Spleen (tissue), 11 donors: ENCODE measurements around the gene GALR2. TPM values are rescaled to one million over a fixed set of nuclear protein-coding genes. Genes with fewer than 3 reads are reported as not detected.

ENCODE experiments used
- DNase-seq: peaks from one replicate; pipeline ENCODE4 v3.0.0-alpha.2; 2020
- H3K27ac ChIP-seq, 8 donors: fragments of 200-600 bp; sonication (generic) in 7 of 8; 1 replicate in 4 of 8; 2 replicates in 4 of 8; pipeline versions ENCODE4 v1.5.0 to v1.8.0; 2016 to 2021; ENCODE audit warnings: inconsistent platforms in 4 of 8, mild to moderate bottlenecking in 4 of 8, moderate library complexity in 1 of 8
- H3K27me3 ChIP-seq, 7 donors: fragments of 200-600 bp; sonication (generic) in 6 of 7; replicated peaks in 1 of 7; 1 replicate in 4 of 7; 2 replicates in 3 of 7; pipeline versions ENCODE4 v1.5.0 to v1.8.0; 2016 to 2021; ENCODE audit warnings: inconsistent platforms in 3 of 7, mild to moderate bottlenecking in 1 of 7
- H3K36me3 ChIP-seq, 6 donors: fragments of 200-600 bp; sonication (generic) in 5 of 6; 1 replicate in 4 of 6; 2 replicates in 2 of 6; pipeline versions ENCODE4 v1.5.0 to v1.8.0; 2016 to 2021; ENCODE audit warnings: inconsistent platforms in 2 of 6
- H3K4me1 ChIP-seq, 6 donors: fragments of 200-600 bp; sonication (generic) in 5 of 6; 1 replicate in 3 of 6; 2 replicates in 3 of 6; pipeline versions ENCODE4 v1.5.0 to v1.8.0; 2016 to 2021; ENCODE audit warnings: inconsistent platforms in 3 of 6
- H3K4me3 ChIP-seq, 8 donors: fragments of 200-600 bp; sonication (generic) in 7 of 8; 1 replicate in 4 of 8; 2 replicates in 4 of 8; pipeline versions ENCODE4 v1.5.0 to v1.8.0; 2016 to 2021; ENCODE audit warnings: inconsistent platforms in 4 of 8, mild to moderate bottlenecking in 4 of 8, moderate library complexity in 2 of 8
- H3K9me3 ChIP-seq, 8 donors: fragments of 200-600 bp; sonication (generic) in 7 of 8; 1 replicate in 4 of 8; 2 replicates in 4 of 8; pipeline versions ENCODE4 v1.5.0 to v1.8.0; 2016 to 2021; ENCODE audit warnings: inconsistent platforms in 4 of 8
- CTCF ChIP-seq, 11 experiments: fragments of 200-600 bp in 7 of 11; fragments of 450-650 bp in 4 of 11; sonication (generic) in 4 of 11; IDR thresholded peaks in 8 of 11; conservative IDR thresholded peaks in 3 of 11; 1 replicate in 7 of 11; 2 replicates in 4 of 11; pipeline versions ENCODE4 v1.4.0 to v1.8.0; 2016 to 2021; ENCODE audit warnings: antibody characterized with exemption in 11 of 11, inconsistent platforms in 4 of 11, mild to moderate bottlenecking in 1 of 11
- POLR2A ChIP-seq, 3 donors: fragments of 450-650 bp; IDR thresholded peaks; one replicate each; pipeline ENCODE4 v1.5.1; 2017; ENCODE audit warnings: antibody characterized with exemption in 3 of 3, mild to moderate bottlenecking in 1 of 3
- POLR2AphosphoS5 ChIP-seq, 3 donors: sonication (generic); formaldehyde crosslinking; IDR thresholded peaks; one replicate each; pipeline ENCODE4 v1.5.1; 2017; ENCODE audit warnings: antibody characterized with exemption in 3 of 3
- WGBS, 5 donors: extraction: QIAGEN DNeasy Blood & Tissue Kit in 3 of 5; methylation state at CpG; one replicate each; pipeline versions ENCODE4 v1.1.5 to v1.1.7; 2013 to 2018; 5-methylcytosine and 5-hydroxymethylcytosine counted together
- intact Hi-C: fragments of 100-400 bp; cut with DNase I; formaldehyde crosslinking; loops from one replicate; pipeline ENCODE4 v1.15.0; 2023; ENCODE audit warnings: low total_unique reads
- polyA plus RNA-seq, 3 donors: library from polyadenylated mRNA; stranded (reverse); fragments of 200-250 nt; gene quantifications; one replicate each; pipeline ENCODE4 v1.2.1, GENCODE V29; 2013
- total RNA-seq, 7 donors: library from RNA; depleted of rRNA in 3 of 7; stranded (reverse); fragments of >200 nt in 3 of 7; fragmentation: NEBNext Ultra II Directional in 4 of 7; extraction: Animal tissue kit (Norgen Biotek cat#: 25700) in 4 of 7; gene quantifications; one replicate each; pipeline versions ENCODE4 v1.1.0 to v1.2.1, GENCODE V29; 2016 to 2021
- donor health status: healthy with polysubstance abuse.
- donor health status: DM: no; HTN: no; CAD: no; lungs with moderate emphysema.
- donor health status: DM: no; HTN: no; CAD: no.
- donor health status: Bipolar disorder and iron deficiency.
- donor health status: healthy.
- donor health status: DM: no; HTN: no; CAD: no.
- donor health status: DM: yes; HTN: yes; CAD: no.

The GALR2 gene
- total and polyA plus RNA-seq, 10 donors: 0.06 to 0.93 (median 0.38) TPM; not detected in 6

GRCh38 chr17:76065775-76066174, 8.8 kb upstream of the GALR2 start:
- intact Hi-C loops: no loop called here
- H3K4me1 ChIP-seq: peaks cover 8 to 41% (median 17%) of the 10 kb centered on the region in 6 donors
- no peak overlapping the region for H3K4me3 ChIP-seq
- no peaks in the 10 kb centered on the region for H3K27me3 ChIP-seq
- DNase-seq: no peak
- no peaks in the 10 kb centered on the region for H3K9me3 ChIP-seq
- TF ChIP-seq CTCF (IDR thresholded peaks at IDR 0.05 in 8 of 11, conservative IDR thresholded peaks at IDR 0.05 in 3 of 11) (no peak), POLR2A (IDR thresholded peaks at IDR 0.05) (no peak), POLR2AphosphoS5 (IDR thresholded peaks at IDR 0.05) (no peak)
- WGBS, 5 donors: 90 to 96% (median 95%) methylated on average over 4 of the region's 4 CpGs
- no peak overlapping the region for H3K27ac ChIP-seq
- peaks cover 2 to 94% (median 79%) of the 10 kb centered on the region in 6 donors for H3K36me3 ChIP-seq

GRCh38 chr17:76071531-76072147, 2.9 kb upstream of the GALR2 start:
- peaks cover 36 to 77% (median 61%) of the 10 kb centered on the region in 6 donors for H3K4me1 ChIP-seq
- peak overlapping the region; percentile 71 to 85 (median 82) for H3K27ac ChIP-seq
- peak overlapping the region; percentile 60 to 89 (median 70) for H3K4me3 ChIP-seq
- H3K9me3 ChIP-seq: no peaks in the 10 kb centered on the region
- DNase-seq: no peak
- TF ChIP-seq POLR2AphosphoS5 (IDR thresholded peaks at IDR 0.05) (no peak), CTCF (IDR thresholded peaks at IDR 0.05 in 8 of 11, conservative IDR thresholded peaks at IDR 0.05 in 3 of 11) (no peak), POLR2A (IDR thresholded peaks at IDR 0.05) (no peak)
- peaks cover 15 to 34% (median 33%) of the 10 kb centered on the region in 7 donors for H3K27me3 ChIP-seq
- WGBS, 5 donors: 14 to 24% (median 17%) methylated on average over 10 to 15 of the region's 15 CpGs
- intact Hi-C loops: no loop called here
- H3K36me3 ChIP-seq: peaks cover 2 to 38% (median 24%) of the 10 kb centered on the region in 6 donors

GRCh38 chr17:76072148-76072858, 2.3 kb upstream of the GALR2 start, which contains the start of gene SRP68:
Gene SRP68 (minus strand): TSS chr17:76072517. CDS start chr17:76072491, 26 bp downstream.
- Histone ChIP-seq H3K27ac (peak within 1 kb of the TSS; percentile 71 to 85 (median 82)), H3K4me3 (peak within 1 kb of the TSS; percentile 60 to 89 (median 70)), H3K4me1 (peaks cover 43 to 83% (median 67%) of the 10 kb centered on the region in 6 donors), H3K27me3 (peaks cover 16 to 41% (median 39%) of the 10 kb centered on the region in 7 donors), H3K9me3 (no peaks in the 10 kb centered on the region), H3K36me3 (peaks cover 0 to 31% (median 17%) of the 10 kb centered on the region in 6 donors)
- peak; percentile 98 for DNase-seq
- intact Hi-C loops: no loop called here
- TF ChIP-seq POLR2AphosphoS5 (IDR thresholded peaks at IDR 0.05) (peak; percentile 88 to 90 (median 88)), POLR2A (IDR thresholded peaks at IDR 0.05) (no peak), CTCF (IDR thresholded peaks at IDR 0.05 in 8 of 11, conservative IDR thresholded peaks at IDR 0.05 in 3 of 11) (no peak)
- WGBS, 5 donors: 0 to 1% (median 0%) methylated on average over 32 to 57 of the region's 57 CpGs
